ENCODE data around the gene HS3ST3A1. TPM values are rescaled to one million over a fixed set of nuclear protein-coding genes. Genes with fewer than 3 reads are reported as not detected.
A peak's percentile ranks its signal among the peaks of the same experiment; 100 is the strongest.

The HS3ST3A1 gene
- total and polyA plus RNA-seq, 2 donors from 2014 or later: 1.2 to 2.2 TPM

DNA sequence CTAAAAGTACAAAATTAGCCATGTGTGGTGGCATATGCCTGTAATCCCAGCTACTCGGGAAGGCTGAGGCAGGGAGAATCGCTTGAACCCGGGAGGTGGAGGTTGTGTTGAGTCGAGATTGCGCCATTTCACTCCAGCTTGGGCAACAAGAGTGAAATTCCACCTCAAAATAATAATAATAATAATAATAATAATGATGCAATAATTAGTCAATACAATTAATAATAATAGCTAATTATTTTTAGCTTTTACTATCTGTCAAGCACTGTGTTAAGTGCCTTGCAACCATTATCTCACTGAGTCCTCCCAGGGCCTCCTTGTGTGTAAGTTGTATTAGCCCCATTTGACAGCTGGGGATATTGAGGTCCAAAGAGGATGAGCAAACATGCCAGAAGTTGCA, 14.3 kb upstream of the HS3ST3A1 start:
- no peaks in the 10 kb centered on the region for H3K4me1 ChIP-seq (ENCODE audit: control insufficient read depth in 2 of 3, insufficient read depth in 2 of 3, low read depth in 1 of 3, low read length in 3 of 3)
- FAIRE-seq: no peak
- peaks cover 0 to 11% (median 0%) of the 10 kb centered on the region in 3 donors for H3K9me3 ChIP-seq (ENCODE audit: control insufficient read depth in 2 of 3, insufficient read depth in 1 of 3, low read length in 3 of 3)
- no peaks in the 10 kb centered on the region for H3K27me3 ChIP-seq (ENCODE audit: control insufficient read depth, insufficient read depth, low read length)
- H3K4me3 ChIP-seq (ENCODE audit: low read length in 3 of 3): no peak overlapping the region
- H3K9ac ChIP-seq (ENCODE audit: low read length in 3 of 3): no peak overlapping the region
- H3K36me3 ChIP-seq (ENCODE audit: control insufficient read depth in 2 of 3, insufficient read depth in 3 of 3, low read length in 3 of 3): no peaks in the 10 kb centered on the region
- DNase-seq: no peak
- TF ChIP-seq, protein P1, sequence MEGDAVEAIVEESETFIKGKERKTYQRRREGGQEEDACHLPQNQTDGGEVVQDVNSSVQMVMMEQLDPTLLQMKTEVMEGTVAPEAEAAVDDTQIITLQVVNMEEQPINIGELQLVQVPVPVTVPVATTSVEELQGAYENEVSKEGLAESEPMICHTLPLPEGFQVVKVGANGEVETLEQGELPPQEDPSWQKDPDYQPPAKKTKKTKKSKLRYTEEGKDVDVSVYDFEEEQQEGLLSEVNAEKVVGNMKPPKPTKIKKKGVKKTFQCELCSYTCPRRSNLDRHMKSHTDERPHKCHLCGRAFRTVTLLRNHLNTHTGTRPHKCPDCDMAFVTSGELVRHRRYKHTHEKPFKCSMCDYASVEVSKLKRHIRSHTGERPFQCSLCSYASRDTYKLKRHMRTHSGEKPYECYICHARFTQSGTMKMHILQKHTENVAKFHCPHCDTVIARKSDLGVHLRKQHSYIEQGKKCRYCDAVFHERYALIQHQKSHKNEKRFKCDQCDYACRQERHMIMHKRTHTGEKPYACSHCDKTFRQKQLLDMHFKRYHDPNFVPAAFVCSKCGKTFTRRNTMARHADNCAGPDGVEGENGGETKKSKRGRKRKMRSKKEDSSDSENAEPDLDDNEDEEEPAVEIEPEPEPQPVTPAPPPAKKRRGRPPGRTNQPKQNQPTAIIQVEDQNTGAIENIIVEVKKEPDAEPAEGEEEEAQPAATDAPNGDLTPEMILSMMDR (IDR thresholded peaks at IDR 0.05; ENCODE audit: borderline replicate concordance, extremely low read depth, insufficient read depth): no peak
- intact Hi-C loops (cut with DNase I): no loop called here
- no peak overlapping the region for H3K27ac ChIP-seq (ENCODE audit: low read depth in 2 of 2, low read length in 2 of 2)

DNA sequence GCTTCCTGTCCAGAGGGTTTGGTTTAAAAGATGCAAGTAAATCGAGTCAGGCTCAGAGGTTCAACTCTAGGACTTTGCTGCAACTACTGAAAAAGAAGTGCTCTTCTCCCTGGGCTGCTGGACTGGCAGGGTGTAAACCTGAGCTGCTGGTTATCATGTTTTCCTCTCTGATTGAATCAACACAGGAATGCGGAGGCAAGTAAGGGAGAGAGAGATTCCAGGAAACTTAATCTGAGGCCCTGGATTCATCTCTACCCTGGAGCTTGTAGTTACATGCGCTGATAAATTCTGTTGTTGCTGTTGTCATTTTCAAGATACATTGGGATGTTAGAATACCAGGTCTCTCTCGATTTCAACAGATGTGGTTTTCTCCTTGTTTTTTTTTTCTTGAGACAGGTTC, 8.2 kb upstream of the HS3ST3A1 start:
- Histone ChIP-seq H3K36me3 (ENCODE audit: control insufficient read depth in 2 of 3, insufficient read depth in 3 of 3, low read length in 3 of 3) (no peaks in the 10 kb centered on the region), H3K4me1 (ENCODE audit: control insufficient read depth in 2 of 3, insufficient read depth in 2 of 3, low read depth in 1 of 3, low read length in 3 of 3) (no peaks in the 10 kb centered on the region), H3K9ac (ENCODE audit: low read length in 3 of 3) (no peak overlapping the region), H3K27ac (ENCODE audit: low read depth in 2 of 2, low read length in 2 of 2) (no peak overlapping the region), H3K9me3 (ENCODE audit: control insufficient read depth in 2 of 3, insufficient read depth in 1 of 3, low read length in 3 of 3) (peaks cover 0 to 4% (median 0%) of the 10 kb centered on the region in 3 donors), H3K4me3 (ENCODE audit: low read length in 3 of 3) (no peak overlapping the region), H3K27me3 (ENCODE audit: control insufficient read depth, insufficient read depth, low read length) (no peaks in the 10 kb centered on the region)
- TF ChIP-seq, protein P1 (IDR thresholded peaks at IDR 0.05; ENCODE audit: borderline replicate concordance, extremely low read depth, insufficient read depth): no peak
- DNase-seq (peak in 3 of 5 donors; percentile 64 to 82 (median 80)), FAIRE-seq (no peak)
- intact Hi-C loops (cut with DNase I): no loop called here

DNA sequence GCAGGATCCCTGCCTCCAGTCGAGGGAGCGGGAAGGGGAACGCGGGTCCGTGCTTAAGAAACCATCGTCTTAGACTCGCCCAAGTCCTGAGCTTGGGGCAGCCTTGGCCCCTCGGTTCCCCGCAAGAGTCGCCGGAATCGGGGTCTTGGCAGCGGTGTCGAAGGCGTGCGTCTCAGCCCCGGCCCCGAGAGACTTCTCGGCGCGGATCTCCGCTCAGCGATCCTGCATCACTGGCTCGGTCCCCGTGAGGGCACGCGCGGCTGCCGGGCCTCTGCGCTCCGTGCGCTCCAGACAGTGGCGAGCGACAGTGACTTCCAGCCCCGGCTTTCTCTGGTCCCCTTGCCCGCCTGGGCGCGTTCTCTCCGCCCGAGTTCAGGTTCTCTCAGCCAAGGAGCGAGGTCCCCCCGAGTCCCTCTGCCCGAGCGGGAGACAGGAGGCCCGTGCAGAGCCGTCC, 380 bp downstream of the HS3ST3A1 start:
- Histone ChIP-seq H3K9me3 (ENCODE audit: control insufficient read depth in 2 of 3, insufficient read depth in 1 of 3, low read length in 3 of 3) (peaks cover 0 to 2% (median 0%) of the 10 kb centered on the region in 3 donors), H3K36me3 (ENCODE audit: control insufficient read depth in 2 of 3, insufficient read depth in 3 of 3, low read length in 3 of 3) (no peaks in the 10 kb centered on the region), H3K9ac (ENCODE audit: low read length in 3 of 3) (no peak overlapping the region), H3K27ac (ENCODE audit: low read depth in 2 of 2, low read length in 2 of 2) (no peak overlapping the region), H3K4me3 (ENCODE audit: low read length in 3 of 3) (peak overlapping the region in 2 of 3 donors; percentile 40 to 49), H3K4me1 (ENCODE audit: control insufficient read depth in 2 of 3, insufficient read depth in 2 of 3, low read depth in 1 of 3, low read length in 3 of 3) (peaks cover 0 to 3% (median 0%) of the 10 kb centered on the region in 3 donors), H3K27me3 (ENCODE audit: control insufficient read depth, insufficient read depth, low read length) (peaks cover 2% of the 10 kb centered on the region)
- DNase-seq: peak in 3 of 5 donors; percentile 43 to 69 (median 60)
- FAIRE-seq: no peak
- intact Hi-C loops (cut with DNase I): no loop called here
- TF ChIP-seq, protein P1 (IDR thresholded peaks at IDR 0.05; ENCODE audit: borderline replicate concordance, extremely low read depth, insufficient read depth): no peak
